HepG2 (cell line): ENCODE results near the gene GSTP1. TPM values are rescaled to one million over a fixed set of nuclear protein-coding genes. Genes with fewer than 3 reads are reported as not detected.

Experiments
- AGO2 ChIP-seq: fragments of 200-400 bp; formaldehyde crosslinking; optimal IDR thresholded peaks from 2 replicates; pipeline ENCODE3; 2017; ENCODE audit warnings: mild to moderate bottlenecking, low read depth, low read length, moderate library complexity
- ATF5 ChIP-seq: sonication (generic); formaldehyde crosslinking; IDR thresholded peaks from 2 replicates; pipeline ENCODE4 v1.4.0; 2020; ENCODE audit warnings: mild to moderate bottlenecking, low read depth, missing genetic modification reagents
- CREB1 ChIP-seq, 2 experiments: fragments of 450-650 bp in 1 of 2; IDR thresholded peaks; 2 replicates each; pipeline ENCODE4 v1.6.1; 2016 to 2017; ENCODE audit warnings: control low read depth in 1 of 2, mild to moderate bottlenecking in 1 of 2, missing compliant biosample characterization in 1 of 2, missing genetic modification characterization in 1 of 2
- JUND ChIP-seq: sonication (generic); formaldehyde crosslinking; IDR thresholded peaks from 2 replicates; pipeline ENCODE4 v1.8.0; 2022; ENCODE audit warnings: mild to moderate bottlenecking, missing genetic modification reagents
- KAT7 ChIP-seq: IDR thresholded peaks from 2 replicates; pipeline ENCODE4 v1.6.1; 2018; ENCODE audit warnings: borderline replicate concordance, missing compliant biosample characterization
- KDM2A ChIP-seq: sonication (generic); formaldehyde crosslinking; IDR thresholded peaks from 2 replicates; pipeline ENCODE4 v1.4.0; 2020; ENCODE audit warnings: low read depth, missing genetic modification reagents, borderline replicate concordance
- MED13 ChIP-seq: sonication (generic); formaldehyde crosslinking; IDR thresholded peaks from 2 replicates; pipeline ENCODE4 v1.5.0; 2020; ENCODE audit warnings: missing genetic modification reagents
- RERE ChIP-seq: IDR thresholded peaks from 2 replicates; pipeline ENCODE4 v1.6.1; 2016; ENCODE audit warnings: low read depth, missing genetic modification reagents, missing compliant biosample characterization
- SUZ12 ChIP-seq: fragments of 150-350 bp; IDR thresholded peaks from 2 replicates; pipeline ENCODE4 v1.6.1; 2014; ENCODE audit warnings: low read depth, low read length
- TARDBP ChIP-seq: sonication (generic); formaldehyde crosslinking; IDR thresholded peaks from 2 replicates; pipeline ENCODE4 v1.8.0; 2022; ENCODE audit warnings: mild to moderate bottlenecking, missing genetic modification reagents
- U2AF2 ChIP-seq: fragments of 200-400 bp; formaldehyde crosslinking; IDR thresholded peaks from 2 replicates; pipeline ENCODE4 v1.6.1; 2017; ENCODE audit warnings: low read depth, mild to moderate bottlenecking, low read length
- ZFP36L1 ChIP-seq: sonication (generic); formaldehyde crosslinking; IDR thresholded peaks from 2 replicates; pipeline ENCODE4 v1.8.0; 2022; ENCODE audit warnings: mild to moderate bottlenecking, missing genetic modification reagents, moderate library complexity
- ZNF10 ChIP-seq: sonication (generic); formaldehyde crosslinking; IDR thresholded peaks from 2 replicates; pipeline ENCODE4 v1.4.0; 2020; ENCODE audit warnings: mild to moderate bottlenecking, low read depth, missing genetic modification reagents, borderline replicate concordance
- ZNF124 ChIP-seq: sonication (generic); formaldehyde crosslinking; IDR thresholded peaks from 2 replicates; pipeline ENCODE4 v1.4.0; 2020; ENCODE audit warnings: missing genetic modification reagents
- ZNF136 ChIP-seq: sonication (generic); formaldehyde crosslinking; IDR thresholded peaks from 2 replicates; pipeline ENCODE4 v1.8.1; 2022; ENCODE audit warnings: low read depth, mild to moderate bottlenecking, moderate library complexity, missing genetic modification reagents
- ZNF225 ChIP-seq: sonication (generic); formaldehyde crosslinking; IDR thresholded peaks from 2 replicates; pipeline ENCODE4 v1.4.0; 2020; ENCODE audit warnings: mild to moderate bottlenecking, missing genetic modification reagents
- ZNF382 ChIP-seq: sonication (generic); formaldehyde crosslinking; IDR thresholded peaks from 2 replicates; pipeline ENCODE4 v1.5.0; 2020; ENCODE audit warnings: missing genetic modification reagents, mild to moderate bottlenecking, borderline replicate concordance
- ZNF530 ChIP-seq: sonication (generic); formaldehyde crosslinking; IDR thresholded peaks from 2 replicates; pipeline ENCODE4 v1.5.0; 2020; ENCODE audit warnings: low read depth, mild to moderate bottlenecking, missing genetic modification reagents
- ZNF550 ChIP-seq: sonication (generic); formaldehyde crosslinking; IDR thresholded peaks from 2 replicates; pipeline ENCODE4 v1.4.0; 2020; ENCODE audit warnings: mild to moderate bottlenecking, missing genetic modification reagents, borderline replicate concordance
- ZSCAN9 ChIP-seq: IDR thresholded peaks from 2 replicates; pipeline ENCODE4 v1.6.1; 2016; ENCODE audit warnings: borderline replicate concordance
- polyA plus RNA-seq, 8 experiments: library from polyadenylated mRNA; depleted of rRNA in 3 of 8; stranded (reverse) in 7 of 8; unstranded in 1 of 8; fragments of >200 nt; fragmentation: Illumina TruSeq in 4 of 8; extraction: Trizol in 4 of 8; gene quantifications; 2 replicates each; pipeline versions ENCODE4 v1.2.1 to v1.2.3, GENCODE V29; 2011 to 2016; ENCODE audit warnings: low read depth in 4 of 8, missing spikeins in 1 of 8, mixed read lengths in 1 of 8; ENCODE audit not compliant: insufficient read depth in 1 of 8
- total RNA-seq, 5 experiments: library from RNA; depleted of rRNA; stranded (reverse); fragments of >200 nt; fragmentation: Illumina TruSeq; extraction: Trizol; gene quantifications; 2 replicates each; pipeline ENCODE4 v1.2.3, GENCODE V29; 2016; ENCODE audit warnings: low read depth in 1 of 5
- TF ChIP-seq, protein P1 (sequence below), 2 experiments: sonication (generic) in 1 of 2; formaldehyde crosslinking in 1 of 2; IDR thresholded peaks; 2 replicates each; pipeline versions ENCODE4 v1.4.0 to v1.6.1; 2018 to 2020; ENCODE audit warnings: missing genetic modification reagents in 2 of 2, borderline replicate concordance in 1 of 2, low read depth in 1 of 2, mild to moderate bottlenecking in 1 of 2, missing biosample characterization in 1 of 2

The GSTP1 gene
- total and polyA plus RNA-seq, 2 of the 13 experiments (the other 11 are each of a cell fraction or from before 2014, with no cell fraction given), result not detected

DNA sequence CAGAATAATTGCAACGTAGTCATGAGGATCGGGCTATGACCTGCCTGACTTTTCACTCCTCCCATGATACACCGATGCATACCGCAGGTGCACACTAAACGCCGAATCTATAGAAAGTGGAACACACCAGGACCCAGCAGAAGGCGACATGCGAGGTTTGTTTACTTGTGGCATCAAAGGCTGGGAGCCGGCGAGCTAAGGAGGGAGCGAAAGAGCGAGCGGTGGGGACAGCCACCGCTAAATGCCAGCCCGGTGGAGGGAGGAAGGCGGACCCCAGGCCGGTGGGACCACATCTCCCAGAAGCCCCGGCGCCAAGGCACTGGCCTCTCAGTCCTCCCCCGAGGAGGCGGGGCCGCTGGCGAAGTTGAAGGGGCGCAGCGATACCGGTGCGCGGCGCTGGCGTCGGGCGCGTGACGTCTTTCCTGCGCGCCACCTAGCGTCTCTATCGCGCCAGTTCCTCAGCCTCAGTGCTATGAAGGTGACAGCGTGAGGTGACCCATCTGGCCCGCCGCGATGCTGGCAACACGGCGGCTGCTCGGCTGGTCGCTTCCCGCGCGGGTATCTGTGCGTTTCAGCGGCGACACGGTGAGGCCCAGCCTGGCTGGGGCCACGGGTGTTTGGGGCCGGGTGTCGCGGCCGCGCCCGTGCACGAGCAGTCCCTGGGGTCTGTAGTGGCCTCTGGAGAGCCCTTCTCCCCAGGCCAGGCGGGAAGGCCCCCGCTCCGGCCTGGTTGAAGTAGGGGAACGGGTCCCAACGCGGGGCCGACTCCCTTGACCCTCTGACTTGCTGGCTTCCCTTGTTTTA is 23.1 kb downstream of the GSTP1 start, which contains the start of gene NDUFV1 (continued):
- TF ChIP-seq, protein P1, sequence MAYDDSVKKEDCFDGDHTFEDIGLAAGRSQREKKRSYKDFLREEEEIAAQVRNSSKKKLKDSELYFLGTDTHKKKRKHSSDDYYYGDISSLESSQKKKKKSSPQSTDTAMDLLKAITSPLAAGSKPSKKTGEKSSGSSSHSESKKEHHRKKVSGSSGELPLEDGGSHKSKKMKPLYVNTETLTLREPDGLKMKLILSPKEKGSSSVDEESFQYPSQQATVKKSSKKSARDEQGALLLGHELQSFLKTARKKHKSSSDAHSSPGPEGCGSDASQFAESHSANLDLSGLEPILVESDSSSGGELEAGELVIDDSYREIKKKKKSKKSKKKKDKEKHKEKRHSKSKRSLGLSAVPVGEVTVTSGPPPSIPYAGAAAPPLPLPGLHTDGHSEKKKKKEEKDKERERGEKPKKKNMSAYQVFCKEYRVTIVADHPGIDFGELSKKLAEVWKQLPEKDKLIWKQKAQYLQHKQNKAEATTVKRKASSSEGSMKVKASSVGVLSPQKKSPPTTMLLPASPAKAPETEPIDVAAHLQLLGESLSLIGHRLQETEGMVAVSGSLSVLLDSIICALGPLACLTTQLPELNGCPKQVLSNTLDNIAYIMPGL (CRISPR knock-in tag; IDR thresholded peaks at IDR 0.05; ENCODE audit: borderline replicate concordance in 1 of 2, low read depth in 1 of 2), result peak; percentile 87 to 92
- TF ChIP-seq U2AF2, result no peak
- no peak for TF ChIP-seq ZNF550 (CRISPR knock-in tag)
- 0 out of 2 replicates have a peak, but pooled peaks have one; percentile 59 for TF ChIP-seq MED13
- TF ChIP-seq ZNF136, result no peak
- 0 out of 2 replicates have a peak, but pooled peaks have one; percentile 38 for TF ChIP-seq ZNF124 (CRISPR knock-in tag)
- TF ChIP-seq RERE, result no peak
- peak; percentile 97 for TF ChIP-seq CREB1 (IDR thresholded peaks at IDR 0.05)
- TF ChIP-seq CREB1 (CRISPR knock-in tag; IDR thresholded peaks at IDR 0.05), result peak; percentile 98
- TF ChIP-seq SUZ12, result peak; percentile 59; the same call in 1 of the 2 replicates
- TF ChIP-seq ZSCAN9, result peak; percentile 27; the same call in 1 of the 2 replicates
- TF ChIP-seq TARDBP (CRISPR knock-in tag), result no peak
- TF ChIP-seq ZNF225, result peak; percentile 43; the same call in 1 of the 2 replicates
- no peak for TF ChIP-seq ZFP36L1 (CRISPR knock-in tag)
- peak; percentile 53 for TF ChIP-seq AGO2
- TF ChIP-seq JUND (CRISPR knock-in tag), result no peak
- no peak for TF ChIP-seq ZNF382 (CRISPR knock-in tag)
- no peak for TF ChIP-seq ZNF10 (CRISPR knock-in tag)
- TF ChIP-seq ZNF530, result no peak
- peak; percentile 91 for TF ChIP-seq KDM2A
- TF ChIP-seq ATF5, result no peak
- peak; percentile 88; the same call in 1 of the 2 replicates for TF ChIP-seq KAT7 (CRISPR knock-in tag)
